A172 (cell line): ENCODE measurements around the gene BICC1. TPM values are rescaled to one million over a fixed set of nuclear protein-coding genes. Genes with fewer than 3 reads are reported as not detected.

Source experiments
- DNase-seq: peaks from one replicate; pipeline ENCODE4 v3.0.0-alpha.2; 2015; ENCODE audit warnings: low spot score
- total RNA-seq: library from RNA; depleted of rRNA; stranded (reverse); fragments of >200 nt; shearing (Covaris generic); gene quantifications from 2 replicates; pipeline ENCODE4 v1.2.3, GENCODE V29; 2014

Gene BICC1
- total RNA-seq, 1 experiment from 2014 or later, result 1.3 TPM

DNA sequence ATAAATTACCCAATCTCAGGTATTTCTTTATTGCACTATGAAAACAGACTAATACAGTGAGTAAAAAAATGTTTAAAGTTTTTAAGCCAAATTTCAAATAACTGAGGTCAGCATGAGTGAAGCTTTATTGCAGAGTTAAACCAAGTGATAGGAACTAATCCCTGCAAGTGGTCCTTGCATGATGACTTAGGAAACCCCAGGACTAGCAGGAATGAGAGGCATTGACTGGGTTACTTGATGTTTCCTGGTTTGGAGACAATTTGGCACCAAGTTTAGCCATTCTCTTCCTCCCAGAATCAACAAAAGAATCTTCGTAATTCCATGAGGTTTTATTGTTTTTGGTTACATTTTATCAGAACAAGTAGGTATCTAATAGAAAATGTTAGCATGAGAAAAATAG is 194.2 kb downstream of the BICC1 start:
- DNase-seq, result no peak

DNA sequence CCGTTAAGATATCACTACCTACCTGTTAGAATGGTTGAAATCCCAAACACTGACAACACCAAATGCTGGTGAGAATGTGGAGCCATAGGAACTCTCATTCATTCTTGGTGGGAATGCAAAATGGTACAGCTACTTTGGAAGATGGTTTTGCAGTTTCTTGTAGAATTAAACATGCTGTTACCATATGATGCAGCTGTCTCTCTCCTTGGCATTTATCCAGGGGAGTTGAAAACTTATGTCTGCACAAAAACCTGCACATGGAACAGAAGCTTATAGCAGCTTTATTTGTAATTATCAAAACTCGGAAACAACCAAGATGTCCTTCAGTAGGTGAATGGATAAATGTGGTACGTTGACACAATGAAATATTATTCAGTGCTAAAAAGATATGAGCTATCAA is 199.5 kb downstream of the BICC1 start:
- no peak for DNase-seq

DNA sequence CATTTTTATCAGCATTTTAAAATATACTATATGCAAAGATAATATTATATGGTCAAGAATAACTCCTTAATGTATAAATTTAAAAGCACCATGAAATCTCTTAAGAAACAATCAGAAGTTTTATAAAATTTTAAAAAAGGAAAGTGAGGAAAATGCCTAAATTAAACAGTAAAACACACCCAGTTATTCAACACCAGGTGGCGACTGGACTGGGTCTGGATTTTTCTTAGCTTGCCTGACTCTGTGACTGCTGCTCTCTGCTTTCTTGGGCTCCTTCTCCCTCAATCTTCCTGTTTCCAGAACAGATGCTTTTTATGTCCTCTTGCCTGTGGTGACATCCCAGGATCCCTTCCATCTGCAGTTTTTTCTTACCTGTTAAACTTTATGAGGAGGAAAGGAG is 200.3 kb downstream of the BICC1 start:
- DNase-seq, result no peak

DNA sequence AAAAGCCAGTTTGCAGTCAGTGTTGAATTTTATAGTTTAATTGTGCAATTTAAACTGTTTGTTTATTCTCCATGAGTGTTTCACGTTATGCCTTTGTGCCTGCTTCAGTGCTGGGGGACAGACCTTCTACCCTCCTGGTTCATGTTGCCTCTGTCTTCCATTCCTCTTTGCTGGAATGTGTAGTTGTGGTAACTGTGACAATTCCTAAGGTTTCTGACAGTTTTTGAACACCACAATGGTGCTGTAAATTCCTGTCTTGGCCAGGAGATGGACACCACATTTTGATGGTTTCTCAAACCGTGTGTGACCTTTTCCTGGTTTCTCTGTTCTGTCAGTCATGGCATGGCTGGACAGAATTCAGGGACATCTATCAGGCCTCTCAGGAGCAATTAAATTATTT is 201.7 kb downstream of the BICC1 start:
- DNase-seq, result no peak

DNA sequence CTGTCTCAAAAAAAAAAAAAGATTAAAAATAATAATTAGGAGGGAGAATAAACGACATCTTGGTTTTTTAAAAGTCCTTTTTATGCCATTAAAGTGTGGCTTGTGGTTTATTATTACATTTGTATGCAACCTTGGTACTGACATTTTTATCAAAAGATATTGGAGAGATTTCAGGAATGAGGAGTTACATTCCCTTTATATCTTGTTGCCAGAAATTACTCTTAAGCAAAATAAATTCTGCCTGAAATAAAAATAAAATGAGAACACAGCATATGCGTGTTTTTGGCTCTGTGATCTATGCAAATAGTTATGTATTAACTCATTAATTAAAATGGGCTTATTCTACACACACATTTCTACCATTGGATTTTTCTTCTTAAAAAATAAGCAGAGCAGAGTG is 202.4 kb downstream of the BICC1 start:
- no peak for DNase-seq

DNA sequence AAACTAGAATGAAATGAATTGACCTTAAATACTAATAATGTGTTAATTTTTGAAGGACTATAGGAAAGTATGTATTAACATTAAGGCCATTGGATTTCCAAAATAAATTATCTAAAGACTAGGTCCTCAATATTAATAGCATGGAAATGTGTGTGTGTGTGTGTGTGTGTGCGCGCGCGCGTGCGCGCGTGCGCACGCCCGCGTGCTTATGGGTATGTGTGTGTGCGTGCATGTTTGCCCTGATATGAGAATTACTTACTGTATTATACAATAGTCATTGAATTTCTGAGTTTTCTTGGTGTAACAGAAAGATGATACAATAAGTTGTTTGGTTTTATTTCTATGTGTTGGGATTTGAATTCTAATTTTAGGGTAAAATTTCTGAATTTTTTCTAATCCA is 205.9 kb downstream of the BICC1 start:
- DNase-seq, result no peak

DNA sequence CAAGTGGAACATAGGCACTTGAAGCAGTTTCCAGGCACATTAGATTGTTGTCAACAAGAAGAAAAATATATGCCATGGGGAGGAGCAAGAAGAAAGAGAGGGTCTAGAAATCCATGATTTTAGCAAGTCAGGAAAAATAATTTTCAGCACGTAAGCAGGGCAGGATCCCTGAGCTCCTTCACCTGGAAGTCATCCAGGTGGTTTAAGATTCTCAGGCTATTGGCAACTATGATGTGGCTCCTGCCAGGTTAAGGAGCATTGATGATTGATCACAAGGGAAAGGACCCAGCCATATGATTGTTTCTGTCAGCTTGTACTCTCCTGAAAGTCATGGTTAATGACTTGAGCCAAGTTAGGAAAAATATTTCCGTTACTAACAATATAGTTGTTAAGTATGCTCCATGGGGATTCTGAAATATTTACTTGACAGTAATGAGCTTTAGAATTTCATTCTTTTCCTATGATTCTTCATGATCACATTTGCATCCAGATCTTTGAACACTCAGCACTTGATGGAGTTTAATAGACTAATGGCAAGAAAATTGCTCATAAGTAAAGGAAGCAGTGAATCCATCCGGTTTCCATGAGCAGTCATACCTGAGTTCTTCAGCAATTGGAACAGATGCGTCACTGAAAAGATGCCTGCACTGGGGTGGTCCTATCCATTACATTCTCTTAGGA is 209.1 kb downstream of the BICC1 start:
- no peak for DNase-seq

DNA sequence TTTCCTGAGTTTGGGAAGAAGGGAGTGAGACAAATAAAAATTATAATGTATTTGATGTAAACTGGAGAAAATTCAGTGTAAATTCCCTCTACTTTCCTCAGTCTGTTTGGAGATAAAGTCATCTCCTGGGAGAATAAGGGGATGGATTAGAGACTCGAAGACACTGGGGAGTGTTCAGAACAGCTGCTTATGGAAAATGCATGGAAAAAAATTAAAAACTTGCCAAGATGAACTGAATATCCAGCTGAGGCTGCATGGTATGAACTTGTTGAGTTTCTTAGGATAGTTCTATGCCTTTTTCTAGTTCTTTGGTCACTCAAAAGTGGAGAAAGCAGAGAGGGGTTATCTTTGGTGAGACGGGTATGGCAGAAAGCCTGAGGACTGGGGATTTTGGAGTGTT is 210.5 kb downstream of the BICC1 start:
- no peak for DNase-seq

DNA sequence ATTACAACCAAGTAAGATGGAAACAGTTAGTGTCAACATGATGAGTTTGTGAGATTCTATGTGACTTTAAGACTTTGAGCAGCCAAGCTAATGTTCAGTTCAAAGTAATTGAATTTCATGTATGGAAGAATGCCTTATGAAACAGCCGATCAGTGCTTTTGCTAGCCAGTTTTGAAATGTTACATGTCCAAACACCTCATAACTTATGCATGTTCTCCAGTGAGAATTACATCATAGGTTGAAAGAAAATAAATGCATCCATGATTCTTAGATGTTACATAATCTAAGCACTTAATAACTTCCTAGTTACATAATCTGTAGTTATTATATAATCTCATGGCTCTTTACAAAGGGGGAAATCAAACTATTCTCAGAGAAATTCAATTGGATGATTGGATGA is 211.3 kb downstream of the BICC1 start:
- DNase-seq, result no peak

DNA sequence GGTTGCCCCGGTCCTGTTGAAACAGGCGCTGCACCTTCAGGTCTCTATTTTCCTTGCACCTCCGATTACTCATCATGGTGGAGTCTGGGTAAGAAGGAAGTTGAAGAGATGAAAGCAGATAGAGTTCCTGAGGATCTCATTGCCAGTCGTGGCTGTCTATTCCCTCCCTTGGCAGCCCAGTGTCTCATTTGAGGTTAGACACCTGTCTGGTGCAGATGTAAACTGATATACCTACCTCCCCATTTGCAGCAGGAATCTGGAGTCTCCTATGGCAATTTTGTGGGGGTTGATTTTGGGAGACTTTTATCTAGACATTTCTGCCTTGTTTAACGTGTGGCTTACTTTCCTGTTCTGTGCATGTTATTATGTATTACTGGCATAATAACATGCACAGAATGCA is 212.1 kb downstream of the BICC1 start:
- no peak for DNase-seq

DNA sequence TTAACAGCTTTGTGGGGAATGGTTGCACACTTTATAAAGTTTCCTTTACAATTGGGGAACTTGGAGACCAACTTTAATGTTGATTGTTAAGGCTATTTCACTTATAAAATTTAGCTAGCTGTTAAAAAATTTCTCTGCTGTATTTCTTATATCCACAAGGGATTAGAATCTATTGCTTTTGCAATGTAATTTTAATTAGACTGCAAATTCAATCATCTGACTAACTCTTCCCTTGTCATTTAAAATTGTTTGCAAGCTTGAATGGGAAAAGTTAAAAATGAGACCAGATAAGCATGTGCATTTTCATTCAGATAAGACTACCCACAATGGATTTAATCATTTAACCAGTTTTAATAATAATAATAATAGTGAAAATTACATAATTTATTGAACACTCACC is 213.2 kb downstream of the BICC1 start:
- no peak for DNase-seq

DNA sequence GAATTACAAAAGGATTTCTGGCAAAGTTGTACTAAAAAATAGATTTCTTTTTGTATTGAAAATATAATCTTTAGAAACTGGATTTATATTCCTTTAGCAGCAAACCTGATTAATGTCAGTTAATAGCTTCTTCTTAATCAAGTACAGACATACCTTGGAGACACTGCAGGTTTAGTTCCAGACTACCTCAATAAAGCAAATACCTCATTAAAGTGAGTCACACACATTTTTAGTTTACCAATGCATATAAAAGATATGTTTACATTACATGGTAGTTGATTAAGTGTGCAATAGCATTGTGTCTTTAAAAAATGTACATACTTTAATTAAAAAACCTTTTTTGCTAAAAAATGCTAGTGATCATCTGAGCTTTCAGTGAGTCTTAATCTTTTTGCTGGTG is 215.0 kb downstream of the BICC1 start:
- no peak for DNase-seq

DNA sequence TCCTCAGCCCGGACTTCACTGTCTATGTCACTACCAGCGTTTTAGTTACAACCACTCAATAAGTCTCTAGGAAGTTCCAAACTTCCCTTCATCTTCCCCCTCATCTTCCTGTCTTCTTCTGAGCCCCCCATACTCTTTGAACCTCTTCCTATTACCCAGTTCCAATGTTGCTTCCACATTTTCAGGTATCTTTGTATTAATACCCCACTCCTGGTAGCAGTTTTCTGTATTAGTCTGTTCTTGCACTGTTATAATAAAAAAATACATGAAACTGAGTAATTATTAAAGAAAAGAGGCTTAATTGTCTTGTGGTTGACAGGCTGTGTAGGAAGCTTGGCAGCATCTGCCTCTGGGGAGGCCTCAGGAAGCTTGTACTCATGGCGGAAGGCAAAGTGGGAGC is 218.6 kb downstream of the BICC1 start:
- DNase-seq, result no peak

DNA sequence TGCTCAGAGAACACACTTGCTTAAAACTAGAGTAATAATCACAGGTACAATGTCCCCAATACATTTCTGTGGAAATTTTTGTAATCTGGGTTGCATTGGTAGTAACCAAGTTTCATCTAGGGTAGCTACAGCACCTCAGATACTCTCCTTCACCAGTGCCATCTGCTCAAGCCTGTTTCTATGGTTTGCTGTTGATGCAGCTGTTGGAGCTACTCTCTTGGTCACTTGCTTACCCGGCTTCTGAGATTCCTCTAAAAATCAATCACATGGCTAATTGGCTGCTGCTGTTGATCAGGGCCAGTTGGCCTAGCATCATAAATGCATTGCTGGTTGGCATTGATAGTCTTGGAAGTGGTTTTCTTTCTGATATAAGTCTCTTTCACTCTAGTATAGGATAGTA is 220.8 kb downstream of the BICC1 start:
- DNase-seq, result no peak

DNA sequence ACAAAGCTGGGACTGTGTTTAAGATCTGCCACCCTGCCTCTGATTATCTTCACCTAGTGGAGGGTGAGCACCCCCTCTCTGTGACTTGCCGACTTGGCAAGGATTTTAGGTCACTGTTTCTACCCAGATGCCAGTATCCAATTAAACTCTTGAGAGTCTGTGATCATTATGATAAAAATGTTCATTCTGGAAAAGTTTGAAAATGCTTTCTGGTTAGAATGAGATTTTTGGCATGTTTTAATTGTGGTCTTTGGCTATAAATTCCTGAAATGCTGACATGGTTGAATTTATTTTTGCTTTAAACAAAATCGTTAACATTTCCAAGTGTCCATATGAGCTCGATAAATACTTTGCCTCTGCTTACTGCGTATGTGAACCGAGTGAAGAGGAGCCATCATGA is 221.4 kb downstream of the BICC1 start:
- no peak for DNase-seq

DNA sequence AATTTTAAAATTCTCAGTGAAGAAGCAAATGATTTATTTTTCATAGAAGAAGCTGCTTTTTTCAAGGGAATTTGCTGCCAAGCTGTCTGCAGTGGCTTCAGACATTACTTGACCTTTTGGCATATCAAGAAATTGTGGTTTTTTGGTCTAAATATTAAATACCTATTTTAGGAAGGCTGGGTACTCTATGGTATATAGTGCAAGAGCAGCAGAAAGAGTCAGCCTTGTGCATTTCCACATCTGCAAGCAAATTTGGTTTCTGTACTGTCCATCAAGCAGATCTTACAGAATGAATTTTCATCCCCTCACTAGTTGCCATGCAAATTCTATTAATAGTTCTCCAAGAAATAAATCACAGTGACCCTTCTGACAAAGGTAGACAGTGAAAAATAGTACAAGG is 222.0 kb downstream of the BICC1 start:
- no peak for DNase-seq

DNA sequence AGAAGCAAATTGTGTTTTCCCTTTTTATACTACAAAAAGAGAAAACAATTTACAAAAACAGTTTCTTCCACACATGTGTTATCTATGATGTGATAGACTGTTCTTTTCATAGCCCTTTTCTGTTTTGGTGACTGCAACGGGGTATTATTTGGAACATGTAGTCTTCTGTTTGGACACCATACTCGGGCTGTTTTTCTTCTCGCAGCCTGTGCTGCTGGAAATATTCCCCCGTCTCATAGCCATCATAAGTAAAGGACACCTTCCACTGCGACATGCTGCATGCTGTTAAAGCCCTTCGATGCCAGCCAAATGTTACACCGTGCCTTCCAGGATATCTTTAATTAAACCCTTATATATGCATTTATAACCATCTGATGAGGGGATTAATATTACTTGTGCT is 222.4 kb downstream of the BICC1 start:
- DNase-seq, result no peak

DNA sequence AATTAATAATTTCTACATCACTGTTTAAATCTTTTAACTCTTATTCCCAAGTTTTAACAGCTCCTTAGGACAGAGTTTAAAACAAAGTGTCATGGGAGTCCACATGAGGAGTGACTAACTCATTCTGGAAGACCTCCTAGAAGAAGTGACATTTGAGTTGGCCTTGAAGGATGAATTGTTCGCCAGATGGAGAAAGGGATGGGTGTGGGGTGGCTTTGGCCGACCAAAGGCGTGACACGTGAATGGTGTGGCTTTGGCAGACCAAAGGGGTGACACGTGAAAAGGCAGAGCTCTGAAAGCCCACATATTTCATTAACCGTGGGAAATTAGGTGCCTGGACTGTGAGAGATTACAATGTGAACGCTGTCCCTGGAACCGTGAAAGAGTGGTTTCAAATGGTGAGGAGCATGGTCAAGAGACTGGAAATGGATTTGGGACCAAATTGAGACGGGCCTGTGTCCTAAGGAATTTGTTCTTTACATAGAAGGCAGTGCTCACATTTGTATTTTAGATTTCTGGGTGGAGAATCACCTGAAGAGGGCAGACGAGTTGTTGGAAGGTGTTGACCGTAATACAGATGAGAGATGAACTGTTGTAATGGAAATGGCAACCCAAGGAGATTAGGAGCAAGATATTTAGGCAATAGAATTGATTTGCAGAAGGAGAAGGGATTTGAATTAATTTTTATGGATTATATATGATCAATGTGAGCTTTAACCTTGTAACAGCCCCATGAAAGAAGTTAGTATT is 228.1 kb downstream of the BICC1 start:
- DNase-seq, result no peak

DNA sequence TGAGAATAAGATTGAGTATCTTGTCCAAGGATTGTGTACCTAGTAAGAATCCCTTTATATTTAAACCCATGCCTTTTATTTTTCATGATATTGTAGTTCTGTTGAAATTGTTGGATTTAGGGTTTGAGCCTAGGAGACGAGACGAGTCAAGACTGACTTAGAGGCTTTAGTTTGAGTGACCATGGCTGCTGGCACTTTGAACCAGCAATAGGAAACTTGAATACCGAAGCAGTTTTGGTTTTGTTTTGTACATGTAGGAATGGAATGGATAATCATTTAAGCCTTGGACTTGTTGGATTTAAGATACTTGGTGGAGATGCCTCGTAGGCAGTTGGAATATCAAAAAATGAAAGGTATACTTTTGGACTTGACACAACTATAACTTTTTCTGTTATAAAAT is 229.0 kb downstream of the BICC1 start:
- DNase-seq, result no peak

DNA sequence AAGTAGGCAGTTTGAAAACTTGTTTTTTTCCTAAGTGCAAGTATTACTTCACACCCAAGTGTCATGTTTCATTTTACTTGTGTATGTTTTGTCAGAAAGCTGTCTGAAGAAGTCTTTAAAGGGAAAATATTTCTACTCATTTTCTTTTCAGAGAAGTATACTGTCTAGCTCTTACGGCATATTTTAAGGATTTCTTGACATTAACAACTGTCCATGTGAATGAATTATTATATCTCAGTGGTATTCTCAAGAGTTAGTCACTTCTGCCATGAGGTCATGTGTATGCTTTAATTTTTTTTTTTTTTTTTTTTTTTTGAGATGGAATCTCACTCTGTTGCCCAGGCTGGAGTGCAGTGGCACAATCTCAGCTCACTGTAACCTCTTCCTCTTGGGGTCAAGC is 229.5 kb downstream of the BICC1 start:
- DNase-seq, result no peak

DNA sequence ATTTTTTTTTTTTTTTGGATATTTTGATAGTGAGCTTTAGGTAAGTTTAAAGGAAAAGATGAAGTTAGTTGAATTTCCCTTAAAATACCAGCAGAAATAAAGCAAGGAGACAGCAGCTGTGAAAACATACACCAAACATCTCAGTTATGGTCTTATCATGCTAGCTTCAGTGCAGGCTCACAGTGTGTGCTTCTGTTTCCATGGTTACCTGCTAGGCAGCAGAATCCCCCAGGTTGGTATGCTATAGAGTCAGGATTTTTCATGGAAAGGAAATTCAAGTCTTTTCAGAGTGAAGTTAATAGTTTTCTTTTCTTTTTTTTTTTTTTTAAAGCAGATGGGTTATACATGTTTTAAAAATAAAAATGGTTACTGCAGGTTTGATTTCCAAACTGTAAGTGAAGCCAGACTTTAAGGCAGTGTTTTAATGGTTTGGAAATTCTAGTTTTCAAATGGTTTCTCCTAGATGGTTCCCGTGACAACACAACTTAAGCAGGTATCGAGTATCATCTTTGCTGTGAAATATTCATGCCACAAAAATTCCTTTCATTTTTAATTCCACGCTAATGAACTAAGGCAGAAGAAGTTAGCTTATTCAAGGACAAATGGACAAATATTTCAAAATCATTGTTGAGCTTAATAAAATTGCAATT is 230.9 kb downstream of the BICC1 start:
- no peak for DNase-seq

DNA sequence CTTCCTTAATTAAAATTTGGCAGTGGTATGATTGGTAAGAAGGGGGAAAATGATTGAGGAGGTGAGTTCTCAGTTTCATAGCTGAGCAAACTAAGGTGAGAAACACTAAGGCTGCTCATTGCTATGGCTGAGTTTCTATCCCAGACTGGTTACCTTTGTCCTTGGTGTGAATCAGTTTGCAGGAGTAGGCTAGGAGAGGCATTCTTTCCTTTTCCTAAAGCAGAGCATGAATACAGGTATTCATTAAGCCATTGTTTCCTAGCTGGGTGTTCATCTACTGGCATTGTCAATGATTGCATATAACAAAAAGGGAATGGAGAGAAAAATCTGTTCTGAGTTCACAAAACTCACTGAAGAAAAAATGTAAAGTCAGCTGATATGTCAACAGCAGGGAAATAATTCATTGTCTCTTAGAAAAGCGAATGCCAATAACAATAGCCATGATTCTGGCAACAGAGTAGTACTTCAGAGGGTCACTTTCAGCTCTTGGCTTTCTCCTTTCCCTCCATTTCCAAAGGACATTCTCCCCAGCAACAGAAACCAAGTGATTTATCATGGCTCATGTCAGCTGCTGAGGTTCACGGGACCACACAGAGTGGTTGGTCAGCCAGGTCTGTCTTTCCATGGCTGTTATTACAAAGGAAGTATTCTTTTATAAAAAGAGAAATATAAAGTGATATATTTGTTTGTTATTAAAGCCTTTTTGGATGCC is 234.0 kb downstream of the BICC1 start:
- no peak for DNase-seq

DNA sequence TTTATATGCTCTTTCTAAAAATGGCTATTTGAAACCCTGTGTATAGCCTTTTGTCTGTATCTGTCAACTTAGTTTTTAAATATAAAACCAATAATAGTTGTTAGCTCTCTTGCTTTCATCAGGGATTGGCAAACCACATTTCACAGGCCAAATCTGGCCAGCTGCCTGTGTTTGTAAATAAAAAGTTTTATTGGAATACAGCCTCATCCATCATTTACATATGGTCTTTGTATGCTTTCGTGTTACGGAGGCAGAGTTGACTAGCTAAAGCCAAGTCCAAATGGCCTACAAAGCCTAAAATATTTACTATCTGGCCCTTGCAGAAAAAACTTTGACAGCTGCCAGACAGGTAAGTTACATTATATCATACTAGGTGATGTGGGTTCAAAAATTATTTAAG is 235.0 kb downstream of the BICC1 start:
- DNase-seq, result no peak
